Activated CD4-positive, alpha-beta T cell treated with anti-CD3 and anti-CD28 coated beads for 36 hours (primary cell): ENCODE results near the gene HDAC1. TPM values are rescaled to one million over a fixed set of nuclear protein-coding genes. Genes with fewer than 3 reads are reported as not detected.

ENCODE experiments used
- ATAC-seq: fragments of 200-7000 bp; cut with Tn5 transposase; one replicate; pipeline ENCODE4 v1.10.0; 2021; ENCODE audit warnings: mild to moderate bottlenecking, moderate library complexity
- CTCF ChIA-PET: fragments of 350-600 bp; sonication (Branson Sonifier 250); formaldehyde crosslinking; loops from one replicate; lab custom pipeline; 2021; ENCODE audit warnings: antibody characterized with exemption; lab: Charles Lee
- POLR2A ChIA-PET: fragments of 350-600 bp; sonication (Branson Sonifier 250); formaldehyde crosslinking; loops from one replicate; lab custom pipeline; 2021; ENCODE audit warnings: antibody characterized with exemption, inconsistent platforms; lab: Charles Lee
- DNase-seq: peaks from one replicate; pipeline ENCODE4 v3.0.0-alpha.2; 2020
- H3K27ac Mint-ChIP-seq: one replicate; pipeline ENCODE4 v1.8.0; 2021; ENCODE audit warnings: mixed read lengths
- H3K27me3 Mint-ChIP-seq: one replicate; pipeline ENCODE4 v1.8.0; 2021; ENCODE audit warnings: mixed read lengths
- H3K36me3 Mint-ChIP-seq: one replicate; pipeline ENCODE4 v1.8.0; 2021; ENCODE audit warnings: low read depth, mixed read lengths
- H3K4me1 Mint-ChIP-seq: one replicate; pipeline ENCODE4 v1.8.0; 2021; ENCODE audit warnings: mixed read lengths
- H3K4me3 Mint-ChIP-seq: one replicate; pipeline ENCODE4 v1.8.0; 2021; ENCODE audit warnings: mild to moderate bottlenecking, moderate library complexity, mixed read lengths
- H3K9me3 Mint-ChIP-seq: one replicate; pipeline ENCODE4 v1.8.0; 2021; ENCODE audit warnings: low read depth, mixed read lengths
- intact Hi-C, 2 experiments: fragments of 100-400 bp; cut with DNase I in 1 of 2; cut with micrococcal nuclease in 1 of 2; formaldehyde crosslinking; loops; one replicate each; pipeline versions ENCODE4 v1.14.2 to v1.15.1; 2022 to 2024; cut with DNase I, micrococcal nuclease
- total RNA-seq, 2 experiments: library from RNA; stranded (reverse); gene quantifications; one replicate each; pipeline ENCODE4 v1.2.3, GENCODE V29; 2021

HDAC1 gene
- total RNA-seq, 2 experiments from 2014 or later: 132 to 146 TPM

DNA sequence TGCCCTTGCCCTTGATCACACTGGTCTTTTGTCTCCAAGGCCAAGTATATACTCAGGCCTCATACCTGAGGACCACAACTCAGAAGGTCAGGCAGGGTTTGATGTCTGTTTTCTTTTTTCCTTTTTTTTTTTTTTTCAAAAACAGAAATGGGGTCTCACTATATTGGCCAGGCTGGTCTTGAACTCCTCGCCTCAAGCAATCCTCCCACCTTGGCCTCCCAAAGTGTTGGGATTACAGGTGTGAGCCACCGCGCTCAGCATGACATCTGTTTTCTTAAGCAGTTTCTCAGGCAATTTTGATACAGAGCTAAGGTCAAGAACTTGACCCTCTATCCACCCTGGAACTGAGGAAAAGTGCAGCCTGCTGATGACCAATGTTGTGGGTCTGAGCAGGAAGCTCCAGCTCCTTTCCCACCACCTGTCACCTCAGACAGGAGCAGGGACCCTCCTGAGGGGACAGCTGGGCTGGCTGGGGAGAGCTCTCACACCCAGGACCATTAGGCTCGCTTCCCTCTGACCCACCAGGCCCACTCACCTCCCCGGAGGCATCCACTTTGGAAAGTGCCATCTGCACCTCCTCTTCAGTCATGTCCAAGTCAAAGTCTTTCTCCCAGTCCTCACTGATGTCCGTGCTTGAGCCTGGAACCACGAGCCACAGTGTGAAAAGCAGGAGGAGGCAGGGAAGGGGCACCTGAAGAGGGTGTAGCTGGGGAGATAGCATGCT, 76.2 kb downstream of the HDAC1 start:
- DNase-seq (no peak), ATAC-seq (no peak)
- H3K4me3 Mint-ChIP-seq: no peak overlapping the region
- H3K27ac Mint-ChIP-seq: no peak overlapping the region
- H3K27me3 Mint-ChIP-seq: no peaks in the 10 kb centered on the region
- H3K4me1 Mint-ChIP-seq: peaks cover 13% of the 10 kb centered on the region
- H3K9me3 Mint-ChIP-seq: no peaks in the 10 kb centered on the region
- H3K36me3 Mint-ChIP-seq: peaks cover 6% of the 10 kb centered on the region
- intact Hi-C loops: no loop called here
- ChIA-PET CTCF (no interaction called here), POLR2A (no interaction called here)

DNA sequence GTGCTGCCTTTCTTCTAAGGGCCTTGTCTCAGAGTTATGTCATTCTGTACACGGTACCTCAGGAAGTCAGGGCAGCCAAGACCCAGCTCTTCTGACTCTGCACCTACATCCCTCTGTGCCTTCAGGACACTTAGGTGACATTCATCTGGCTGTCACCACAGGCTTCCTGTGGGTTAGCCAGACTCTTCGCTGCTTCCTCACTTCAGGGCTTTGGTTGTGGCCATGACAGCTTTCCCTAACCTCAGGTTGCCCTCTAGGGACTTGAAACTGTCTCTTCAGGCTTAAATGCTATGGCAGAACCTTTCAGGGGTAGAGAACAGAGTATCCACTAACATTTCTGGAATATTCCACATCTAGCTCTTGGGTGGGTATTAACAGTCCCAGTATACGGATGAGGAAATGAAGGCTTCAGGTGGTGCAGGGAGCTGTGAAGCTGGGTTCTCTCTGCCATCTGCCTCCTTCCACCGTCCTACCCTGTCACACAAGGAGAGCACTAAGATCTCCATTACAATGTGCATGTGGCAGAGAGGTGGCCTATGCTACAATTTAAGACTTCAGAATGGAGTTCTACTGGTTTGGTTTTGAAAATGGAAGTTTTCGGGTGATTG, 80.4 kb downstream of the HDAC1 start:
- intact Hi-C loops: no loop called here
- POLR2A ChIA-PET: interaction anchor here (0.6 to 0.7 kb wide), 3 partner anchors 33 to 263 kb away, joined by 3 read pairs; no protein-coding TSS in a partner anchor
- CTCF ChIA-PET: interaction anchor here (0.8 to 1.7 kb wide), 4 partner anchors 22 to 157 kb away, joined by 3 to 6 read pairs (median 3); partner anchors contain the start of gene BSDC1
- Mint-ChIP-seq H3K9me3 (no peaks in the 10 kb centered on the region), H3K27me3 (no peaks in the 10 kb centered on the region), H3K27ac (peak overlapping the region; percentile 44), H3K4me1 (peaks cover 13% of the 10 kb centered on the region), H3K4me3 (no peak overlapping the region), H3K36me3 (peaks cover 15% of the 10 kb centered on the region)
- DNase-seq (peak; percentile 51), ATAC-seq (peak; percentile 78)

DNA sequence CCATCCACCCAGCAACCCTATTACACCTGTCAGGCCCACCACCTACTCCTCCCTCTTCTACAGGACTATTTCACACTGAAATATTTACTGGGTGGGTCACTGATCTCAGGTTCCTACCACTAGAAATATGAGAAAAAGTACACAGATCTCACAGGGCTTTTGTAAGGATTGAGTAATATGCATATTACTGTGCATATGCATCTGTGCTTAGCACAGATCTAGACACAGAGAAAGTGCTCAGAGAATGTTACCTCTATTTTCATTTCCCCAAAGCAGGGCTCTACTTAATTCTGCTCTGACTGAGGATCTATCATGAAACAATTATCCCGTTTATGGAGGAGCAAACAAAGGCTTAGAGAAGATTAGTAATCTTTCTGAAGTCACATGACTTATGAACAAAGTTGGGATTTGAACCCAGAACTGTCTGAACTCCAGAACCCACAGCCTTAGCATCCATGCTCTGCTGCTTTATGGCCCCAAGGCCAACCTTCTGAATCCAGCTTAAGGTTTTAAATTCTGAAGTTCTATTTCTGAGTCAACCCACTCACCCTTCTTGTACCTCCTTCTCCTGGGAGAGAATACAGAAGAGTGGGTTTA, 82.2 kb downstream of the HDAC1 start:
- no peak overlapping the region for H3K4me3 Mint-ChIP-seq
- peaks cover 25% of the 10 kb centered on the region for H3K36me3 Mint-ChIP-seq
- no peaks in the 10 kb centered on the region for H3K9me3 Mint-ChIP-seq
- POLR2A ChIA-PET: no interaction called here
- CTCF ChIA-PET: no interaction called here
- no peaks in the 10 kb centered on the region for H3K27me3 Mint-ChIP-seq
- H3K4me1 Mint-ChIP-seq: peaks cover 13% of the 10 kb centered on the region
- no peak for DNase-seq
- no peak overlapping the region for H3K27ac Mint-ChIP-seq
- ATAC-seq: no peak
- intact Hi-C loops: no loop called here

DNA sequence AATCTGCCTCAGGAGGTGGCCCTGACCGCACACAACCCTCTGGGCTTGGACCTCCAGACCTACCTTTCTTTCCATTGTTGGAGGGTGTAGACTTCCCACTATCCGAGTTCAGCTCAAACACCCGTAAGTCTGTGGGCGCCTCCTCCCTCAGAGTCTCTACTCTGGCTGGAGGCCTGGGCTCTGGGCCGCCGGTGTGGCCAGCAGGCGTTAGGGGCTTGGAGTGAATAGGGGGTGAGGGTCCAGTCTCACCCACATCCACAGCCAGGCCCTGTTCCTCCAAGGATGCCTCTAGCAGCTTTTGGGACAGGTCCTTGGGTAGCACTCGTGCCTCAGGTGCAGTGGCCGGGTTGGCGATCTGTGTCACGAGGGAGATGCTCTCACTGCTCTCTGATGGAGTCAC, 84.3 kb downstream of the HDAC1 start:
- Mint-ChIP-seq H3K27ac (no peak overlapping the region), H3K4me3 (no peak overlapping the region), H3K27me3 (no peaks in the 10 kb centered on the region), H3K9me3 (no peaks in the 10 kb centered on the region), H3K4me1 (peaks cover 13% of the 10 kb centered on the region), H3K36me3 (peaks cover 34% of the 10 kb centered on the region)
- ATAC-seq: no peak
- DNase-seq: no peak
- intact Hi-C loops: no loop called here
- CTCF ChIA-PET: interaction anchor here (0.6 to 1.1 kb wide), 4 partner anchors 11 to 395 kb away, joined by 3 read pairs; no protein-coding TSS in a partner anchor
- POLR2A ChIA-PET: no interaction called here

DNA sequence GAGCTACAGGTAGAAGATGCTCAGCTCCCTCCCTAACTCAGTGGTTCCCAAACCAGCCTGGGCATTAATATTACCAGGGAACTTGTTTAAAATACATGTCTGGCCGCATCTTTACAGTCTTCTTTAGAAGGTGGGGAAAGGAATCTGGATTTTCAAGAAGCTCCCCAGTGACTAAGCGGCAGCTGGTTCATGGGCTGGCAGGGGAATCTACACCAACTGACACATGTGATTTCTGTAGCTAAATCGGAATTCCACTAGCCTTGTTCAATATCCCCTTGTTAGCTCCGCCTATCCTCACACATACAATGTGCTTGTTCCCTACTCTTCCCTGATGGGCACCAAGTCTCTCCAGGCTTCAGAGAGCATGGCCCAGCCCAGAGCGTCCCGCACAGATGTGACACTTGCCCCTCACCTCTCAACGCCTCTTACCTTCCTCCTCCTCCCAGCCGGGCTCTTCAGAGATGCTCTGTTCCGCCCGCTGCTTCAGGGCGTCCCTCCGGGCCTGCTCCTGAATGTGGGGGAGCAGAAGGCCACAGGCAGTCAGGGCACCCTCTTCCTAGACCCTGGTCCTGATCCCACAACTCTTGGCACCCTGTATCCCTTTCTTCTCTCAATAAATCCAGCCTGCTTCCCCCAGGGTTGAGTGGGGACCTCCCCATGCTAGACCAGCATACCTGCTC, 85.8 kb downstream of the HDAC1 start:
- no peaks in the 10 kb centered on the region for H3K27me3 Mint-ChIP-seq
- ChIA-PET CTCF (interaction anchor here (1.0 to 1.1 kb wide), 2 partner anchors 18 to 162 kb away, joined by 3 to 4 read pairs; no protein-coding TSS in a partner anchor), POLR2A (no interaction called here)
- H3K4me1 Mint-ChIP-seq: peaks cover 2% of the 10 kb centered on the region
- H3K9me3 Mint-ChIP-seq: no peaks in the 10 kb centered on the region
- intact Hi-C loops: no loop called here
- no peak for DNase-seq
- no peak for ATAC-seq
- no peak overlapping the region for H3K4me3 Mint-ChIP-seq
- H3K36me3 Mint-ChIP-seq: peaks cover 31% of the 10 kb centered on the region
- no peak overlapping the region for H3K27ac Mint-ChIP-seq

DNA sequence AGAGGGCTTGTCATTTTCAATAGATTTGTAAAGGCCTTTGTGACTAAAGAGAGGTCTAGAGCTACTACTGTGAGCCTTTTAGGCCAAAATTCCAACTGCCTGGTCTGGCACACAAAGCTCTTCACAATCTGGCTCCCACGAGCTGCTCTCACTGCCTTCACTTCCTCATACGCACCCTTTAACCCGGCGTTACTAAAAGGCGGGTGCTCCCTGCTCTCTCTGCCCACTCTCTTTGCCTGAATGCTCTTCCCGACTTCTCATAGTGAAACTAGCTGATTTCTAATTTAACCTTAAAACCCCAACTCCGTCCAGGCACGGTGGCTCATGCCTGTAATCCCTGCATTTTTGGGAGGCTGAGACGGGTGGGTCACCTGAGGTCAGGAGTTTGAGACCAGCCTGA, 88.2 kb downstream of the HDAC1 start:
- ATAC-seq (no peak), DNase-seq (no peak)
- Mint-ChIP-seq H3K9me3 (no peaks in the 10 kb centered on the region), H3K27ac (no peak overlapping the region), H3K4me1 (no peaks in the 10 kb centered on the region), H3K4me3 (no peak overlapping the region), H3K27me3 (no peaks in the 10 kb centered on the region), H3K36me3 (peaks cover 32% of the 10 kb centered on the region)
- ChIA-PET CTCF (no interaction called here), POLR2A (no interaction called here)
- intact Hi-C loops: no loop called here

Other genes with a start within 250 kb of the HDAC1 start
- gene TMEM39B, start 219.1 kb upstream of the HDAC1 start, total RNA-seq: 10 to 100 TPM; 25.2 to 29.8 TPM
- gene KPNA6, start 184.0 kb upstream of the HDAC1 start, total RNA-seq: 10 to 100 TPM; 70.0 to 78.3 TPM
- 10 to 100 TPM; 79.5 to 79.7 TPM for gene TXLNA, start 112.4 kb upstream of the HDAC1 start, total RNA-seq
- gene CCDC28B, start 91.5 kb upstream of the HDAC1 start, total RNA-seq: 10 to 100 TPM; 13.0 to 19.3 TPM
- gene IQCC, start 86.4 kb upstream of the HDAC1 start, total RNA-seq: 1 to 10 TPM; 4.4 to 5.0 TPM
- gene DCDC2B, start 83.0 kb upstream of the HDAC1 start, total RNA-seq: not detected
- 1 to 10 TPM; 7.3 to 8.2 TPM for gene TMEM234, start 69.7 kb upstream of the HDAC1 start, total RNA-seq
- gene EIF3I, start 69.7 kb upstream of the HDAC1 start, total RNA-seq: 100 to 1,000 TPM; 299 to 349 TPM
- under 1 TPM; 0.72 to 0.82 TPM for gene FAM167B, start 44.9 kb upstream of the HDAC1 start, total RNA-seq
- gene LCK, start 40.8 kb upstream of the HDAC1 start, total RNA-seq: 100 to 1,000 TPM; 179 to 220 TPM
- 10 to 100 TPM; 27.0 to 29.3 TPM for gene MARCKSL1, start 44.1 kb downstream of the HDAC1 start, total RNA-seq
- 1 to 10 TPM; 3.1 to 3.3 TPM for gene FAM229A, start 70.4 kb downstream of the HDAC1 start, total RNA-seq
- 1 to 10 TPM in 1 of 2 experiments, under 1 TPM in 1; 0.76 to 1.6 TPM for gene TSSK3, start 70.5 kb downstream of the HDAC1 start, total RNA-seq
- gene BSDC1, start 102.4 kb downstream of the HDAC1 start, total RNA-seq: 10 to 100 TPM; 29.4 to 36.9 TPM
- gene ZBTB8B, start 173.0 kb downstream of the HDAC1 start, total RNA-seq: not detected
- gene ZBTB8A, start 247.3 kb downstream of the HDAC1 start, total RNA-seq: under 1 TPM; 0.30 to 0.35 TPM